Measurements from ENCODE around the gene GTPBP2.
"Not testable (repeated sequence)": the region's sequence is repeated elsewhere in the genome, so short reads cannot be mapped to it uniquely, and the experiment has no call there.

Gene GTPBP2

GRCh38 chr6:43629104-43629504, at the start of gene GTPBP2:
Gene GTPBP2 (minus strand): TSS chr6:43629264. CDS start chr6:43629162, 102 bp downstream.
- DNase-seq: peak; percentile 100

- DNase-seq: no peak
Measured at GRCh38 chr6:43678341-43678740, 49.3 kb upstream of the GTPBP2 start.

- DNase-seq: no peak
Measured at GRCh38 chr6:43677759-43678158, 48.7 kb upstream of the GTPBP2 start.

- DNase-seq: no peak
Measured at GRCh38 chr6:43676962-43677606, 48.0 kb upstream of the GTPBP2 start.

- DNase-seq: no peak
Measured at GRCh38 chr6:43674921-43675320, 45.9 kb upstream of the GTPBP2 start.

- DNase-seq: no peak
Measured at GRCh38 chr6:43674291-43674690, 45.2 kb upstream of the GTPBP2 start.

GRCh38 chr6:43673444-43674084, 44.5 kb upstream of the GTPBP2 start:
- no peak for DNase-seq

- DNase-seq: no peak
Measured at GRCh38 chr6:43671801-43672690, 43.0 kb upstream of the GTPBP2 start.

GRCh38 chr6:43671011-43671800, 42.1 kb upstream of the GTPBP2 start:
- DNase-seq: no peak

- no peak for DNase-seq
Measured at GRCh38 chr6:43670623-43670986, 41.5 kb upstream of the GTPBP2 start.

- DNase-seq: peak; percentile 90
Measured at GRCh38 chr6:43669922-43670622, 41.0 kb upstream of the GTPBP2 start.

GRCh38 chr6:43669050-43669921, 40.2 kb upstream of the GTPBP2 start:
- DNase-seq: no peak

- DNase-seq: peak; percentile 90
Measured at GRCh38 chr6:43668151-43669028, 39.3 kb upstream of the GTPBP2 start.

- peak; percentile 95 for DNase-seq
Measured at GRCh38 chr6:43667245-43668150, 38.4 kb upstream of the GTPBP2 start.

GRCh38 chr6:43666196-43666920, 37.3 kb upstream of the GTPBP2 start:
- DNase-seq: no peak

- no peak for DNase-seq
Measured at GRCh38 chr6:43665376-43665775, 36.3 kb upstream of the GTPBP2 start.

- DNase-seq: not testable (repeated sequence)
Measured at GRCh38 chr6:43662948-43663347, 33.9 kb upstream of the GTPBP2 start.

- DNase-seq: no peak
Measured at GRCh38 chr6:43658161-43658560, 29.1 kb upstream of the GTPBP2 start.
